Fibroblast of lung (primary cell): ENCODE measurements around the gene USP31. TPM values are rescaled to one million over a fixed set of nuclear protein-coding genes. Genes with fewer than 3 reads are reported as not detected.

Experiments
- DNase-seq, 2 donors: peaks; one replicate each; pipeline versions ENCODE4 v3.0.0 to v3.0.0-alpha.2; 2010; ENCODE audit warnings: low read depth in 2 of 2
- H2AFZ ChIP-seq: 2 replicates; pipeline ENCODE4 v1.5.1; 2012; ENCODE audit warnings: low read length, control low read depth, inconsistent platforms
- H3K27ac ChIP-seq: 2 replicates; pipeline ENCODE4 v1.5.1; 2011; ENCODE audit warnings: low read length, control low read depth; ENCODE audit not compliant: insufficient read depth
- H3K27me3 ChIP-seq: 2 replicates; pipeline ENCODE4 v1.5.1; 2011; ENCODE audit warnings: mild to moderate bottlenecking, low read length; ENCODE audit not compliant: control insufficient read depth, insufficient read depth
- H3K36me3 ChIP-seq: 2 replicates; pipeline ENCODE4 v1.5.1; 2011; ENCODE audit warnings: low read length; ENCODE audit not compliant: control insufficient read depth, insufficient read depth
- H3K4me1 ChIP-seq: 2 replicates; pipeline ENCODE4 v1.5.1; 2011; ENCODE audit warnings: low read length; ENCODE audit not compliant: control insufficient read depth, insufficient read depth; ENCODE audit errors: extremely low read depth
- H3K4me2 ChIP-seq: 2 replicates; pipeline ENCODE4 v1.5.1; 2011; ENCODE audit warnings: low read length, control low read depth; ENCODE audit not compliant: insufficient read depth; ENCODE audit errors: extremely low read depth
- H3K4me3 ChIP-seq, 4 experiments: fragments of 200-600 bp in 1 of 4; sonication (generic) in 1 of 4; replicated peaks in 1 of 4; 2 replicates each; pipeline ENCODE4 v1.5.1; 2011 to 2016; ENCODE audit warnings: low read length in 4 of 4, low read depth in 3 of 4, mild to moderate bottlenecking in 3 of 4, control low read depth in 2 of 4, inconsistent platforms in 1 of 4, mixed read lengths in 1 of 4; ENCODE audit not compliant: insufficient read depth in 1 of 4; ENCODE audit errors: control extremely low read depth in 1 of 4
- H3K79me2 ChIP-seq: 2 replicates; pipeline ENCODE4 v1.5.1; 2012; ENCODE audit warnings: mild to moderate bottlenecking, low read length, inconsistent platforms; ENCODE audit not compliant: control insufficient read depth, insufficient read depth
- H3K9ac ChIP-seq: 2 replicates; pipeline ENCODE4 v1.5.1; 2011; ENCODE audit warnings: mild to moderate bottlenecking, low read length, control low read depth; ENCODE audit not compliant: insufficient read depth
- H3K9me3 ChIP-seq: 2 replicates; pipeline ENCODE4 v1.5.1; 2012; ENCODE audit warnings: low read depth, low read length; ENCODE audit not compliant: control insufficient read depth, insufficient read depth
- H4K20me1 ChIP-seq: 2 replicates; pipeline ENCODE4 v1.5.1; 2011; ENCODE audit warnings: low read length; ENCODE audit not compliant: control insufficient read depth, insufficient read depth; ENCODE audit errors: extremely low read depth
- CTCF ChIP-seq, 2 donors: IDR thresholded peaks in 1 of 2; conservative IDR thresholded peaks in 1 of 2; 1 replicate in 1 of 2; 2 replicates in 1 of 2; pipeline ENCODE4 v1.5.1; 2011 to 2012; ENCODE audit warnings: low read length in 2 of 2, control low read depth in 1 of 2, inconsistent platforms in 1 of 2, low read depth in 1 of 2, mild to moderate bottlenecking in 1 of 2
- EZH2 ChIP-seq: IDR thresholded peaks from 2 replicates; pipeline ENCODE4 v1.5.1; 2012; ENCODE audit warnings: low read length, control low read depth, mild to moderate bottlenecking; ENCODE audit errors: missing control alignments
- polyA plus RNA-seq, 2 donors: library from polyadenylated mRNA; depleted of rRNA in 1 of 2; stranded (reverse) in 1 of 2; unstranded in 1 of 2; fragments of >200 nt; gene quantifications; 2 replicates each; pipeline ENCODE4 v1.2.1, GENCODE V29; 2011 to 2012; ENCODE audit warnings: missing spikeins in 1 of 2
- total RNA-seq: library from RNA; depleted of rRNA; stranded (reverse); fragments of >200 nt; gene quantifications from 2 replicates; pipeline ENCODE4 v1.2.1, GENCODE V29; 2014

Gene USP31
- total and polyA plus RNA-seq, 2 donors (not counting 1 experiment from before 2014, with no cell fraction given) = 4.8 to 5.8 TPM

GRCh38 chr16:23014592-23014991, 134.7 kb downstream of the USP31 start:
- H3K36me3 ChIP-seq = no peaks in the 10 kb centered on the region
- TF ChIP-seq CTCF (conservative IDR thresholded peaks at IDR 0.05 in 1 of 2, IDR thresholded peaks at IDR 0.05 in 1 of 2; ENCODE audit: low read depth in 1 of 2, low read length in 2 of 2) (no peak), EZH2 (no peak)
- H3K4me2 ChIP-seq = no peak overlapping the region
- no peaks in the 10 kb centered on the region for H4K20me1 ChIP-seq
- no peak overlapping the region for H3K9ac ChIP-seq
- DNase-seq = no peak
- H3K27me3 ChIP-seq = no peaks in the 10 kb centered on the region
- no peak overlapping the region for H3K27ac ChIP-seq
- H3K9me3 ChIP-seq = no peaks in the 10 kb centered on the region
- no peak overlapping the region for H3K4me3 ChIP-seq
- no peaks in the 10 kb centered on the region for H3K4me1 ChIP-seq
- H3K79me2 ChIP-seq = no peaks in the 10 kb centered on the region
- H2AFZ ChIP-seq = no peak overlapping the region

Other genes starting within 250 kb of the USP31 start
- gene SCNN1G, start 33.3 kb upstream of the USP31 start, total RNA-seq = not detected in 2 replicates
- not detected in 2 replicates for gene SCNN1G, start 33.3 kb upstream of the USP31 start, polyA plus RNA-seq
- gene SCNN1B, start 152.8 kb upstream of the USP31 start, total RNA-seq = not detected in 2 replicates
- gene SCNN1B, start 152.8 kb upstream of the USP31 start, polyA plus RNA-seq = not detected in 2 replicates